Upper lobe of left lung (tissue), 4 donors: ENCODE results near the gene LYPD1.

Experiments
- CTCF ChIP-seq, 6 experiments: fragments of 450-650 bp in 4 of 6; fragments of 200-600 bp in 2 of 6; sonication (generic) in 2 of 6; IDR thresholded peaks; one replicate each; pipeline ENCODE4 v1.5.1; 2016 to 2019; ENCODE audit warnings: antibody characterized with exemption in 6 of 6
- EP300 ChIP-seq, 4 donors: sonication (generic); formaldehyde crosslinking; IDR thresholded peaks; one replicate each; pipeline ENCODE4 v1.5.1; 2017; ENCODE audit warnings: antibody characterized with exemption in 4 of 4, control low read depth in 2 of 4
- POLR2A ChIP-seq, 4 donors: fragments of 450-650 bp; IDR thresholded peaks; one replicate each; pipeline ENCODE4 v1.5.1; 2016 to 2017; ENCODE audit warnings: antibody characterized with exemption in 4 of 4, mild to moderate bottlenecking in 2 of 4
- POLR2AphosphoS5 ChIP-seq, 2 donors: sonication (generic); formaldehyde crosslinking; IDR thresholded peaks; one replicate each; pipeline ENCODE4 v1.5.1; 2017; ENCODE audit warnings: antibody characterized with exemption in 2 of 2

GRCh38 chr2:132691556-132691955 lies 21.6 kb upstream of the LYPD1 start:
- TF ChIP-seq CTCF (IDR thresholded peaks at IDR 0.05) (no peak), POLR2A (IDR thresholded peaks at IDR 0.05) (no peak), POLR2AphosphoS5 (IDR thresholded peaks at IDR 0.05) (no peak), EP300 (IDR thresholded peaks at IDR 0.05) (no peak)
